GM12864 (cell line): ENCODE results near the gene ABCG1.

Experiments used
- DNase-seq: peaks from one replicate; pipeline ENCODE4 v3.0.0-alpha.2; 2011; ENCODE audit warnings: low read depth
- H3K4me3 ChIP-seq: 2 replicates; pipeline ENCODE4 v1.5.1; 2011; ENCODE audit warnings: mild to moderate bottlenecking, low read depth, low read length, control low read depth
- CTCF ChIP-seq: IDR thresholded peaks from 2 replicates; pipeline ENCODE4 v1.5.1; 2011; ENCODE audit warnings: low read depth, mild to moderate bottlenecking, moderate library complexity, low read length, control low read depth, inconsistent platforms; ENCODE audit errors: missing control alignments

Gene ABCG1

DNA sequence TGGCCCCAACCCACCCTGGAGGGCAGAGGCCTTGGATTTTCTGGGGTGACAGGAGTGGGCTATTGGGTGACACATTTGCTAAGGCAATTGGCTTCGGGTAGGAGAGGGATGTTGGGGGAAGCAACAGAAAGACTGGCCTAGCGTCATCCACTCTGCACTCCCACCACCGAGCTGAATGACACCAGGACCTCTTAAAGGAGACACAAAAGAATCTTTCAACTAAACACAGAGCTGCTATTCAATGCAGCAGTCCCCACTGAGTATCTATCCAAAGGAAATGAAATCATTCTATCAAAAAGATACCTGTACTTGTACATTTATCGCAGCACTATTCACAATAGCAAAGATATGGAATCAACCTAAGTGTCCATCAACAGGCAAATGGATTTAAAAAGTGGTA lies 125.7 kb downstream of the ABCG1 start:
- DNase-seq, result no peak
- no peak overlapping the region for H3K4me3 ChIP-seq
- TF ChIP-seq CTCF, result no peak

DNA sequence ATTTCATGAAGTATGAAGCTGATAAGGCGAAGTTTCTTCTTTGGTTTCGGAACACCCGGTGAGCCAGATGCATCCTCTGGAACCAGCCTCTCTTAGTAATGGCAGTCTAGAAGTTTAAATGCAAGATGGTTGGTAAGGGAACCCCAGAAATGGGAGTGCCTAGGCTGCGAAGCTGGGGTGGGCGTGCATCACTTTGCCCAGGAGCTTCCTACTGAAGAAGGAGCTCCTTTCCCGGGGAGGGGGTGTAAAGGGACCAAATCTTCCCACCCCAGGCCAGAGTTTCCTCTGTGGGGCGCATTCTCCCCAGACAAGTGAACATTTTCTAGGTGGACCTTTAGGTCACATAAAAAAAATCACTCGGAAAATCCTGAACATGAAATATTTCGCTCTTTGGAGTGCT lies 127.5 kb downstream of the ABCG1 start:
- TF ChIP-seq CTCF, result no peak
- no peak for DNase-seq
- H3K4me3 ChIP-seq, result no peak overlapping the region
